GM15510 (cell line): Measurements from ENCODE around the gene YTHDF1.

Experiments used
- POLR2A ChIP-seq: IDR thresholded peaks from 3 replicates; pipeline ENCODE4 v1.6.1; 2011; ENCODE audit warnings: borderline replicate concordance; ENCODE audit not compliant: insufficient read length; ENCODE audit errors: extremely low read depth

YTHDF1 gene

DNA sequence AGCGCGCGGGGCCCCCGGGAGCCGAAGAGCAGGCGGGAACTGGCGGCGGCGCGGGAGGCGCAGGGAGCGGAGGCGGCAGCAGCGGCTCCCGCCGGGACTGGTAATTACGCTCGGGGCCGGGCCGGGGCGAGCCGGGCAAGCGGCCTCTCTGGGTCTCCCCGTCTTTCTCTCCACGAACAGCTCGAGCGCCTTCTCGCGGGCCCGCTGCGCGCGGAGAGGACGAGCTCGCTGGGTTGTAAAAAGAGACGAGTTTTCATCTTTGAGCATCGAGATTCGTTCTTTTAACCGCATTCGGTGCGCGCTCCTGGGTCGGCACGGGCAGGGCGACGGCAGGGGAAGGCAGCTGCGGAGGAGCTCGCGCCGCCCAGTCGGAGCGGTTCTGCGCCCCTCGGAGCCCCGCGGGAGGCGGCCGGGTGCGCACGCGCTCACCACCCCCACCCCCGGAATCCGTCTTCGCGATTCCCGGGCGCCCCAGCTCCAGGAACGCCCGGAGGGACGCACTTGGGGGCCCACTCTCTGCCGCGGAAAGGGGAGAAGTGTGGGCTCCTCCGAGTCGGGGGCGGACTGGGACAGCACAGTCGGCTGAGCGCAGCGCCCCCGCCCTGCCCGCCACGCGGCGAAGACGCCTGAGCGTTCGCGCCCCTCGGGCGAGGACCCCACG lies 38.0 kb downstream of the YTHDF1 start:
- TF ChIP-seq POLR2A: no peak

DNA sequence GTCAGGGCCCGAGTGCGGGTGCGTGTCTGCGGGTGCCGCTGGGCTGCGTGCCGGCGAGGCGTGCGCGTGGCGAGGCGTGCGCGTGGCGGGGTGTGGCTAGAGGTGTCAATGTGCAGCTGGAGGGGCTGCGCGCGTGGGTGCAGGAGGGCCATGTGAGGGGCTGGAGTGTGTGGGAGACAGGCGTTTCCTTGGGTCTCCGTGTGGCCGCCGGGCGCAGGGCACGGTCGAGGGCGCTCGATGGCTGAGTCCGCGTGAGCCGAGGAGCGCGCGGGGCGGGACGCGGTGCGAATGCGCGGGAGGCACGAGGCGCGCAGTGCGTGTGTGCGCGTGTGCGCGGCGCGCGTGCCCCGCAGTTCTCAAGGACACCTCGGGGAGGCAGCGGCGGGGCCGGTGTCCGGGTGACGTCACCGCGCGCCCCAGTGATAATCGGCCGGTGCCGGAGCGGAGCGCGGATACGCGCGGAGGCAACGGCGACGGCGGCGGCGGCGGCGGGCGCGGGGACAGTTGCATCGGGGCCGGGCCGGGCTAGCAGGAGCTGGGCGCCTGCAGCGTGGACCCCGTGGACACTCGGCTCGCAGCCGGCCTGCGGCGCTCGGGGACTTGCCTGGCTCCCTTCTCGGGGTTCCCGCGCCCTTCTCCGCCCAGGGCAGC lies 38.7 kb downstream of the YTHDF1 start:
- TF ChIP-seq POLR2A: no peak

GRCh38 chr20:63176427-63177133 lies 39.4 kb downstream of the YTHDF1 start:
- TF ChIP-seq POLR2A: no peak

DNA sequence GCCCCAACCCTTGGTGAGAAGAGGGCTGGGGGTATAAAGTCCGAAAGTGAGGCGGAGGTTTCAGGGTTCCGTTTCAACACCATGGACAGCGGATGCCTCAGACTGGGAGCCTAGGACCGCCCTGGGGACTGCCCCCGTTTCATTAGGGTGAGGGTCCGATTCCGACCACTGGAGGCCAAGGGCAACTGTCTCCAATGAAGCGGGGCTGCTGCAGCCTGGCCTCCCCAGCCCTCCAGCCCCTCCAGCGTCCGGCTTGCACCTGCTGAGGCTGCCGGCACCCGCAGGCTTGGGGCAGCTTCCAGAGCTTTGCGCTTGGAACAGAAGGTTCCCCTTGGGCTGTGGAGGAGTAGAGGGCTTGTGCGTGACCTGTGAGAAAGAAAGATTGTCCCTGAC lies 39.9 kb downstream of the YTHDF1 start:
- no peak for TF ChIP-seq POLR2A

GRCh38 chr20:63175038-63175895 lies 40.7 kb downstream of the YTHDF1 start:
- TF ChIP-seq POLR2A: no peak

- no peak for TF ChIP-seq POLR2A
Observed at GRCh38 chr20:63174309-63175037, 41.5 kb downstream of the YTHDF1 start.

DNA sequence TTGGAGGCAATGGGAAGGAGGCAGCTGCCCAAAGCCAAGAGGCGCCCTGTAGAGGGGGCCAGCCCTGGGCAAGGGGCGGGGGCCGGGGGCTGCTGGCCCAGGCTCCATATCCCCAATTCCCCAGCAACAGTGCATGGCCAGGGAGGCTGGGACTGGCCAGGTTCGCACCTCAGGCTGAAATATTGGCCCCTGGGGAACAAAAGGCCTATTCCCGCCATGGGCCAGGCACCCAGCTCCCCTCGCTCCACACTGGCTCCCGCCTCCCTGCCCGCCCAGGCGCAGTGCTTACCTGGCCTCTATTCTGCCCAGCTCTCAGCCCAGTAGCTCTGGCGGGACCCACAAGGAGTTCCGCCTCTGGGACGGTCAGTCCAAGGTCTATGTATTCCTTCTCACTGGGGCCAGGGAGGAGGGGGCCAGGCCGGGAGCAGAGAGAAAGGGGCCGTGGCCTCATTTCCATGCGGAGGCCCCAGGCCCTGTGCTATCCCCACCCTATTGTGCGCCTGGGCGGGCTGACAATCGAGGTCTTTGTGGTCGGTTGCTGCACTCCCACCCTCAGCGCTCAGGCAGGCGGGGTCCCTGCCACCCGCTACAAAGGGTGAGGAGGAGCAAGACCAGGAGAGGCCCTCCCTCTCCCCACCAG lies 42.3 kb downstream of the YTHDF1 start:
- no peak for TF ChIP-seq POLR2A

GRCh38 chr20:63172726-63173125 lies 43.2 kb downstream of the YTHDF1 start:
- no peak for TF ChIP-seq POLR2A

DNA sequence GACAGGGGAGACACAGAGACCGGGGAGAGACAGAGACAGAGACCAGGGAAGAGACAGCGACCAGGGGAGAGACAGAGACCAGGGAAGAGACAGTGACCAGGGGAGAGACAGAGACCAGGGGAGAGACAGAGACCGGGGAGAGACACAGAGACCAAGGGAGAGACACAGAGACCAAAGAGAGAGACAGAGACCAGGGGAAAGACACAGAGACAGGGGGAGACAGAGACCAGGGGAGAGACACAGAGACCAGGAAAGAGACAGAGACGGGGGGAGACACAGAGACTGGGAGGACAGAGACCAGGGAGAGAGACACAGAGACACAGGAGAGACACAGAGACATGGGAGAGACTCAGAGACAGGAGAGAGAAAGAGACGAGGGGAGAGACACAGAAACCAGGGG lies 43.9 kb downstream of the YTHDF1 start:
- TF ChIP-seq POLR2A: no peak

- no peak for TF ChIP-seq POLR2A
Observed at GRCh38 chr20:63169681-63170080, 46.2 kb downstream of the YTHDF1 start.

DNA sequence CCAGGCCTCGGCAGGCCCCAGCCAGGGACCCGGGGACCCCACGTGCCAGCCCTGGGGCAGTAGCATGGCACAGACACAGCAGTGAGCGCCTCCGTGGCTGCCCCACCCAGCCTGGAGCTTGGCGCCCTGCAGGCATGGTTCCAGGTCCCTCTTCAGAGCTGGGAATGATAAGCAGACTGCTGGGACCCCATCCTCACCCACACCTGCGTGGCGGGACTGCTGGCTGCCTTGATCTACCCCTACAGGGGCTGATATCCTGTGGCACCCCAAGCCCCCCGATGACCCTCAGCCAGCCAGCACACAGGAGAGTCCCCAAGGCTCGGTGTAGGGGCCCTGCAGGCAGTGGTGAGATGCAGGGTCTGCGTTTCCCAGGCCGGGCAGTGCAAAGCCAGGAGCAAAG lies 47.1 kb downstream of the YTHDF1 start:
- TF ChIP-seq POLR2A: no peak

- no peak for TF ChIP-seq POLR2A
Observed at GRCh38 chr20:63167918-63168520, 47.9 kb downstream of the YTHDF1 start.
